ENCODE results near the gene PTPN23.
"Not testable (repeated sequence)": the region's sequence is repeated elsewhere in the genome, so short reads cannot be mapped to it uniquely, and the experiment has no call there.

Gene PTPN23

DNA sequence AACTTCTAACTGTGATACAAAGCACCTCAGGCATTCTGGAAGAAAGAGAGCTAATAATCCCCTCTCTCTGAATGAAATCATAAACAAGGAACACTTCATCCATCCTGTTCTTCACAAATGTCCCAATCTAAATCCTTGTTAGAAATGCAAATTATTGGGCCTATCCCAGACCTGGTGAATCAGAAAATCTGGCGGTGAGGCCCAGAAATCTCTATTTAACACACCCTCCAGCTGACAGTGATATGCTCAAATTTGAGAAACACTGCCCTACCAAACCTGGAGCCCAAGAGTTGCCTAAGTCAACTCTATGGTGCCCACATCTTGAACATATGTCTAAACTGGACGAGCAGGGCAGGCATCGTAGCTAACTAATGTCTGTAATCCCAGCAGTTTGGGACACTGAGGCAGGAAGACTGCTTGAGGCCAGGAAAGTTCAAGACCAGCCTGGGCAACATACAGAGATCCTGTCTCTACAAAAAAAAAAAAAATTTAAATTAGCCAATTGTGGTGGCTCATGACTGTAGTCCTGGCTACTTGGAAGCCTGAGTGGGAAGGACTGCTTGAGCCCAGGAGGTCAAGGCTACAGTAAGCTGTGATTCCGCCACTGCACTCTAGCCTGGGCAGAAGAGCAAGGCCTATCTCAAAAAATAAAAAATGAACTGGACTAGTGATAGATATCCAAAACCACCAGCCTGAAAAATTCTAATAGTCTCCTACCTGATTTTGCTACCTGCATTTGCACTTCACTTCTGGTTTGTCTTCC, 71.8 kb downstream of the PTPN23 start:
- DNase-seq, result no peak

GRCh38 chr3:47455806-47456452, 75.1 kb downstream of the PTPN23 start:
- no peak for DNase-seq

DNA sequence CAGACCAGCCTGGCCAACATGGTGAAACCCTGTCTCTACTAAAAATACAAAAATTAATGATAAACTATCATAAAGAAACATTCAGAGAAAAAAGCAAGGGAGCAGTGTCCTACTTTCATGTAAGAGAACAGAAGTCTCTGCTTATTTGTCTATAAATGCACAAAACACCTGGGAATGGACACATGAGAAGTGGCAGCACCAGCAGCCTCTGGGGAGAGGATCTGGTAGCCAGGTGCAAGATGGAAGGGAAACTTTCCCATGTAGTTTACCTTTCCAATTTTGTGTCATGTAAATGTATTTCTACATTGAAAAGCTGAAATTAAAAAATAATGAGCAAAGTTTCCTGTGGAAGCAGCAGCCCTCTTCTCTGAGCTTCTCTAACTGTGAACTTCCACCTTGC, 76.2 kb downstream of the PTPN23 start:
- no peak for DNase-seq

GRCh38 chr3:47459534-47460085, 78.8 kb downstream of the PTPN23 start:
- DNase-seq, result not testable (repeated sequence)

Data from NCI-H69 (cell line).